ENCODE results near the gene YIPF7.

YIPF7 gene

GRCh38 chr4:44651425-44651824, at the start of gene YIPF7:
Gene YIPF7 (minus strand): TSS chr4:44651625. CDS start chr4:44650100, 1,525 bp downstream.
- no peak for DNase-seq (ENCODE audit: low read depth in 1 of 2, low spot score in 1 of 2)

DNA sequence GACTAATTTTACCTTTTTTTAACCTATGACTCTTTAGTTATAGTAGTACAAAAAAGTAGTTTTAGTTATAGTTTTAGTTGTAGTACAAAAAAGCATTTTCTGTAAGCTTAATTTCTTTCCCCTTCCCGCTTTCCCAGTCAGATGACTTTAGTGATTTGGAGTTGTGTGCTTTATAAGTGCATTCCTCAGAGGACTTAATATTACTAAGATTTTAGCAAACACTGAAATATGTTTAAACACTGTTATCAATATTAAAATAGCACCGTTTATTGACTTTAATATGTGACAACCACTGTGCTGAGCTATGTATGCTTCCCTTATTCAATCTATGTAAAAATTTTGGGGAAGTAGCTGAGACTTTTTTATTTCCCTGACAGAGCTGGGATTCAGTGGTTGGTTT, 49.6 kb upstream of the YIPF7 start:
- no peak for DNase-seq (ENCODE audit: low read depth in 1 of 2, low spot score in 1 of 2)

GRCh38 chr4:44700427-44700826, 49.0 kb upstream of the YIPF7 start:
- DNase-seq (ENCODE audit: low read depth in 1 of 2, low spot score in 1 of 2), result no peak

- DNase-seq (ENCODE audit: low read depth in 1 of 2, low spot score in 1 of 2), result no peak
Observed at GRCh38 chr4:44684648-44685047, 33.2 kb upstream of the YIPF7 start.

DNA sequence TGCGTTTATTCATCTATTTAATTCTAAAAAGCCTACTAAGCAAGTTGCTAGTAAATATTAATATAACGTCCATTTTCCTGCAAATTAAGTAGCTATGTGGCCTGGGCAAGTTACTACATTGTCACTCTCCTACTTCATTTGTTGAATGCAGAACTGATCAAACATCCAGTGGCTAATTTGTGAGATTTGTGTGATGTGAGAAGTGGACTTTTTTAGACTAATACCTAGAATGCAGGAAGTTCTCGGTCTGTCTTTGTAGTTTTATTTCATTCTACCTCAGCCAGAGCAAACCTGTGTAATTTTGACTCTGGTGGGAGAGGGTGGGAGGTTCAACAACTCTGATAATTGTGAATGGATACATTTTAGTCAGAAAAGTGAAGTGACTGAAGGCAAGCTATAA, 27.6 kb upstream of the YIPF7 start:
- DNase-seq (ENCODE audit: low read depth in 1 of 2, low spot score in 1 of 2), result no peak

GRCh38 chr4:44678094-44679041, 26.9 kb upstream of the YIPF7 start, which contains the start of gene GUF1:
Gene GUF1 (plus strand): TSS chr4:44678420. CDS start chr4:44678623, 203 bp downstream.
- DNase-seq (ENCODE audit: low read depth in 1 of 2, low spot score in 1 of 2), result peak; percentile 74 to 82

DNA sequence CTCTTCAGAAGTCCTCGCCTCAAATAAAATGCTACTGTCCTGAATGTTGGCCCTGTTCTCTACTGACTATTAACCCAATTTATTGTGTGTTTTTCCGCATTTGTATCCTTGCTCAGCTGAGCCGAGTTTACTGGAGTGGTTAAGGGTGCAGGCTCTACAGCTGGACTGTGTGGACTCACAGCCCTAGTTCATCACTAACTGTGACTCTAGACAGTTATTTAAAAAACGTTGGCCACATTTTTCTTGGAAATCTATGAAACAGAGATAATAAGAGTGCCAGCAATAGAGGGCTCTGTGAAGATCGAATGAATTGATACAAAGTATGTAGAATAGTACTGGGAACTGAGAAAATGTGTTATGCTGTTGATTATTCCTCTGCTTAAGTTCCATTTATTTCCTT, 23.9 kb upstream of the YIPF7 start:
- no peak for DNase-seq (ENCODE audit: low read depth in 1 of 2, low spot score in 1 of 2)

DNA sequence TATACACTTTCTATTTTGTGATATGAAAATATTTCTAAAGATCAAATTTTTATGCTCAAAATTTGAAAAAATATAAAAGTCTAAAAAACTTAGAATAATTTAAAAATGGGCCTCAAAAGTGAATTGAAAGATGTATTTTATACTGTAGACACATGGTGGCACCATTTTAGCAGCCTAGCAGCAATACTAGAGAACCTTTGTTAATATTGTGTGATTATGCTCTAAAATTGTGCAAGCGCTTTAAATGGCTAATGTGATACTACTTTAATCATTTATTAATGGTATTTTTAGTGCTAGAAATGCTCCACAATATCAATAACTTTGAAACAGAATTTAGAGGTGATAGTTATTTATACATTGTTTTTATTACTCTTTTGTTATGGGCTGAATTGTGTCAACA, 23.0 kb upstream of the YIPF7 start:
- no peak for DNase-seq (ENCODE audit: low read depth in 1 of 2, low spot score in 1 of 2)

- DNase-seq (ENCODE audit: low read depth in 1 of 2, low spot score in 1 of 2), result no peak
Observed at GRCh38 chr4:44671636-44672035, 20.2 kb upstream of the YIPF7 start.

GRCh38 chr4:44670506-44671199, 19.2 kb upstream of the YIPF7 start:
- DNase-seq (ENCODE audit: low read depth in 1 of 2, low spot score in 1 of 2), result no peak

GRCh38 chr4:44668526-44668925, 17.1 kb upstream of the YIPF7 start:
- no peak for DNase-seq (ENCODE audit: low read depth in 1 of 2, low spot score in 1 of 2)

GRCh38 chr4:44663539-44664263, 12.3 kb upstream of the YIPF7 start:
- DNase-seq (ENCODE audit: low read depth in 1 of 2, low spot score in 1 of 2), result no peak

GRCh38 chr4:44662623-44663005, 11.2 kb upstream of the YIPF7 start:
- DNase-seq (ENCODE audit: low read depth in 1 of 2, low spot score in 1 of 2), result no peak

DNA sequence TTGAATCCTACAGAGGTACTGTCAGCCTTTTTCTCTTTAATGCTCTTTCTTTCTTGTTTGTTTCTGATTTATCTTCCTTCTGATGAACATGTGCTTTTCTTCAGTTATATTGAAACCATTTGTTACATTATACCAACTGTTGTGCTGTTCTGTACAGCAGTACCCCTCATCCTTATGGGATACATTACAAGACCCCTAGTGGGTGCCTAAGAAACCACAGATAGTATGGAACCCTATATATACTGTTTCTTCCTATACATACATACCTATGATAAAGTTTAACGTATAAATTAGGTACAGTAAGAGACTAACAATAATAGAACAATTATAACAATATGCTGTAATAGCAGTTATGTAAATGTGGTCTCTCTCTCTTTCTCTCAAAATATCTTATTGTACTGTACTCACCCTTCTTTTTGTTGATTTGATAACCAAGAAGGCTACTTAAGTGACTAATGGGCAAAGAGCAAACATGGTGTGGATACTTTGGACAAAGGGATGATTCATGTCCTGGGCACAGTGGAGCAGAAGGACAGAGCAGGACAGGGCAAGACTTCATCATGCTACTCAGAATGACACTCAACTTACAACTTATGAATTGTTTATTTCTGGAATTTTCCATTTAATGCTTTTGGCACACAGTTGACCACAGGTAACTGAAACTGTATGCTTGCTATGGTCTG, 10.7 kb upstream of the YIPF7 start:
- no peak for DNase-seq (ENCODE audit: low read depth in 1 of 2, low spot score in 1 of 2)

- no peak for DNase-seq (ENCODE audit: low read depth in 1 of 2, low spot score in 1 of 2)
Observed at GRCh38 chr4:44660396-44660795, 9.0 kb upstream of the YIPF7 start.

DNA sequence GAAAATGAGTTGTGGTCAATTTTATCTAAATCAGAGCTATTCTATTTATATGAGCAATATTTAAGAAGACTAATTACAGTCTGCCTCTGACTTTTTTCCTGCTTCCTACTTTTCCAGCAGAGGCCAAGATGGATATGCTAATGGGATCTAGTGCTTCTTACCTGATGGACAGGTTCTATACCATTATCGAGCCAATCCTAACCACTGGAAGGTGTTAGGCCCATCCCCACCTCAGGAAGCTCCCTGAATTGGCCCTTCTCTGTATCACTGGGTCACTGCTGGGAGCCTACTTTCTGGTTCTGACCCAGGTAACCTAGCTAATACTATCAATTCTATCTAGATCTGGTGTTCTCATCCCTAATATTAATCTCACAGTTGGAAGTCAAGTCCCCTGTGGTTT, 577 bp upstream of the YIPF7 start:
- no peak for DNase-seq (ENCODE audit: low read depth in 1 of 2, low spot score in 1 of 2)

GRCh38 chr4:44646151-44646550, 5.3 kb downstream of the YIPF7 start:
- DNase-seq (ENCODE audit: low read depth in 1 of 2, low spot score in 1 of 2), result no peak

DNA sequence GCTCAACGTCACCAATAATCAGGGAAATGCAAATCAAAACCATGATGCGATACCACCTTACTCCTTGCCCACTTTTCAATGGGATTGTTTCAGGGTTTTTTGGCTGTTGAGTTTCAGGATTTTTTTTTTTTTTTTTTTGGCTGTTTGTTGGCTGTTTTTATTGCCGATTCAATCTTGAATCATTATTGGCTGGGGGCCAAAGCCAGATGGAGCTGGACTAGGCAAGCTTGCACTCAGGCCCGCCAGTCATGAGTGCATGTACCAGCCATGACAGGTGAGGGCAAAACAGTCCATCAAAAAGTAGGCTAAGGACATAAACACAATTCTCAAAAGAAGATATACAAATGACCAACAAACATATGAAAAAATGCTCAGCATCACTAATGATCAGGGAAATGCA, 13.3 kb downstream of the YIPF7 start:
- no peak for DNase-seq (ENCODE audit: low read depth in 1 of 2, low spot score in 1 of 2)

- DNase-seq (ENCODE audit: low read depth in 1 of 2, low spot score in 1 of 2), result no peak
Observed at GRCh38 chr4:44632733-44633132, 18.7 kb downstream of the YIPF7 start.

- DNase-seq (ENCODE audit: low read depth in 1 of 2, low spot score in 1 of 2), result no peak
Observed at GRCh38 chr4:44632089-44632488, 19.3 kb downstream of the YIPF7 start.

DNA sequence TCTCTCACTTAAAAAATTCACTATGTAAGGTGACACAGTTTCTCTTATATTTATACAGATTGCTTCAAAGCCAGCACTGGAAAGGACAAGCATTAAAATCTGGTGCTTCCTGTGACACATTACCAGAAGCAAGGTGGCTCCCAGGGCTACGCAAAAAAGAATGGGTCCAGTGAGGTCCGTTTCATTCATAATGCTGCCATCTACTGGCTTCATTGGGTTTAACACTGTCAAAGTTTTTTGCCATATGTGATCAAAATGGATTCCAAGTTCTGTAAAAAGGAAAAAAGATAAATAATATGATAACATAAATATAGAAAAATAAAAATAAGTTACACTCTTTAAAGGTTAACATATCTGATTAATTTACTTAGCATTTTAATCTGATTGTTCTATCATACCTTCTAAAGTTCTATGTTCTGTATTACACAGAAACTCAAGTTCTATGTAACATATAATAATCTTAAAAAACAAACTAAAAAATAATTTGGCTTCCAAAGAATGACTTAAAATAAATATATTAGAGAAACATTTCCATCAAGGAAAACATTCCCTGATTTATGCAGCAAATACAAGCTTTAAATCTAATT, 22.1 kb downstream of the YIPF7 start:
- DNase-seq (ENCODE audit: low read depth in 1 of 2, low spot score in 1 of 2), result no peak

All from stimulated activated CD4-positive, alpha-beta T cell treated with anti-CD3 and anti-CD28 coated beads, Interleukin-15, amount 100 ng/mL, for 1 hour (primary cell).